Stimulated activated CD4-positive, alpha-beta T cell treated with anti-CD3 and anti-CD28 coated beads, TNF-alpha, amount 100 ng/mL, for 4 hours (primary cell): ENCODE results near the gene TM7SF2.
"Not testable (repeated sequence)": the region's sequence is repeated elsewhere in the genome, so short reads cannot be mapped to it uniquely, and the experiment has no call there.

Experiments
- DNase-seq, 3 experiments: peaks; one replicate each; pipeline ENCODE4 v3.0.0-alpha.2; 2020; ENCODE audit warnings: low read depth in 3 of 3

Gene TM7SF2

DNA sequence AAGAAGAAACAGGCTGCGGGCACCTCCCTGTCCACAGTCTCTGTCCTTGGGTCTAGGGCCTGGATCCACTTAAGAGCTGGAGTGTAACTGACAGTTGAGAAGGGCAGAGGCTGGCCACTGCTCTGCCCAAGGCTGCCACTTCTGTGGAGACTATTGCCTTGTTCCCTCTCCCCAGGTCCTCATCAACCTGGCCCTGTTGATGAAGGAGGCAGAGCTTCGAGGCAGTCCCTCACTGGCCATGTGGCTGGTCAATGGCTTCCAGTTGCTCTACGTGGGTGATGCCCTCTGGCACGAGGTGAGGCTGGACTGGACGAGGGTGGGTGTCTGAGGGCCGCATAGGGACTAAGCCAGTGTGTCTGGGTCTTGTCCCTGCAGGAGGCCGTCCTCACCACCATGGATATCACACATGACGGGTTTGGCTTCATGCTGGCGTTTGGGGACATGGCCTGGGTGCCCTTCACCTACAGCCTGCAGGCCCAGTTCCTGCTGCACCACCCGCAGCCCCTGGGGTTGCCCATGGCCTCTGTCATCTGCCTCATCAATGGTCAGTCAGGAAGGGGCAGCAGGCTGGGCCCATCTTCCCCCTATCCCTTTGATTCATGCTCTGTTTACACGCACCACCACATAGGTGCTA, 3.0 kb downstream of the TM7SF2 start:
- no peak for DNase-seq

DNA sequence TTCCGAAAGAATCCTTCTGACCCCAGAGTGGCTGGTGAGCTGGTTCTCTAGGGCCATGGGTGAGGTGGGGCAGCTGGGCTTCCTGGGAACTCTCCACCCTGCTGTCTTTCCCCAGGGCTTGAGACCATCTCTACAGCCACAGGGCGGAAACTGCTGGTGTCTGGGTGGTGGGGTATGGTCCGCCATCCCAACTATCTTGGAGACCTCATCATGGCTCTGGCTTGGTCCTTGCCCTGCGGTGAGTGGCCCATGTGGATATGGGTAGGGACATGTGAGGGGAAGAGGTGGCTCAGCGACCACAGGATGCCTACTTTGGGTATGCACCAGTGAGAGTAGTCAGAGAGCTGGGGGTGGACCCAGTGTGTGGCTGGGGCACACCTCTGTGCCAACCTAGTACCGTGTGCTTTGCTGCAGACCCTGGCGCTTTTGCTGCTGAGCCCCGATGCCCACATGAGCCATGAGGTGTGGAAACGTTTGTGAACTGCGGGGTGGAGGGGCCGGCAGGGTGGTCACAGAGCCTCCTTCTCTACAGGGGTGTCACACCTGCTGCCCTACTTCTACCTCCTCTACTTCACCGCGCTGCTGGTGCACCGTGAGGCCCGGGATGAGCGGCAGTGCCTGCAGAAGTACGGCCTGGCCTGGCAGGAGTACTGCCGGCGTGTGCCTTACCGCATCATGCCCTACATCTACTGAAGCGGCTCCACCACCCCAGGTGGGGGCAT, 3.9 kb downstream of the TM7SF2 start:
- DNase-seq, result no peak

DNA sequence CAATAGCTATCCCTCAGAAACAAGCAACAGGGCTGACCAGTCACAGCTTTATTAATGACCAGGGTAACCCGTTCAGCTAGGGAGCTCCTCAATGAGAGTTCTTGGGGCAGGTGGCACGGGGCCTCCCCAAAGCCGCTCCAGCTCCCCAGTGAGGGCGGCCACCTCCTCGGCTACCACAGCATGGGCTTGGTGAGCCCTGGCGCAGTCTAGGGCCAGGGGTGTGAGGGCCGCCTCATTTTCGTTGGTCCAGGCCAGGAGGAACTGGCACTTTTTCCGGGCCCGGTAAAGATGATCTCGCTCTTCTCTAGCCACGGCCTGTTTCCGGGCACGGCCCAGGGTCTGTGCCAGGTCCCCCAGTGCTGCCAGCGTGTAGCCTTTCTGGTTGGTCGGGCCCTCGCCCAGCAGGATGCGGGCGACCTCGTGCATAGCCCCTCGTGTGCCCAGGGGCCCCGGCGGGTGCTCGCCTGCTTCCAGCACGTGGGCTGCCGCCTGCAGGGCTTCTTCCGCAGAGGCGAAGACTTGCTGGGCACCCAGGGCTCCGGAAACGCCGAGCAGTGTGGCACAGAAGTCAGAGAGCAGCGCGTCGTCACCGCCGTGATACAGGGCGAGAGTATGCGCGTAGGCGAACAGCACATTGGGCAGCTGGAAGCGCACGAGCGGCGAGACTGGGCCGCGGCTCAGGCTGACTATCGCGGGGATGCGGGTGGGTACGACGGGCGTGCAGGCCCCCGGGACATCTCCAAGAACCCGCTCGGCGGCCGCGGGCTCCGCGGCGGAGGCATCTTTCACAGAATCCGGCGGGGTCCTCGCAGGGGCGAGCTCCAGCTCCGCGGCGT, 4.9 kb downstream of the TM7SF2 start:
- peak in 2 of 3 experiments; percentile 35 to 54 for DNase-seq

DNA sequence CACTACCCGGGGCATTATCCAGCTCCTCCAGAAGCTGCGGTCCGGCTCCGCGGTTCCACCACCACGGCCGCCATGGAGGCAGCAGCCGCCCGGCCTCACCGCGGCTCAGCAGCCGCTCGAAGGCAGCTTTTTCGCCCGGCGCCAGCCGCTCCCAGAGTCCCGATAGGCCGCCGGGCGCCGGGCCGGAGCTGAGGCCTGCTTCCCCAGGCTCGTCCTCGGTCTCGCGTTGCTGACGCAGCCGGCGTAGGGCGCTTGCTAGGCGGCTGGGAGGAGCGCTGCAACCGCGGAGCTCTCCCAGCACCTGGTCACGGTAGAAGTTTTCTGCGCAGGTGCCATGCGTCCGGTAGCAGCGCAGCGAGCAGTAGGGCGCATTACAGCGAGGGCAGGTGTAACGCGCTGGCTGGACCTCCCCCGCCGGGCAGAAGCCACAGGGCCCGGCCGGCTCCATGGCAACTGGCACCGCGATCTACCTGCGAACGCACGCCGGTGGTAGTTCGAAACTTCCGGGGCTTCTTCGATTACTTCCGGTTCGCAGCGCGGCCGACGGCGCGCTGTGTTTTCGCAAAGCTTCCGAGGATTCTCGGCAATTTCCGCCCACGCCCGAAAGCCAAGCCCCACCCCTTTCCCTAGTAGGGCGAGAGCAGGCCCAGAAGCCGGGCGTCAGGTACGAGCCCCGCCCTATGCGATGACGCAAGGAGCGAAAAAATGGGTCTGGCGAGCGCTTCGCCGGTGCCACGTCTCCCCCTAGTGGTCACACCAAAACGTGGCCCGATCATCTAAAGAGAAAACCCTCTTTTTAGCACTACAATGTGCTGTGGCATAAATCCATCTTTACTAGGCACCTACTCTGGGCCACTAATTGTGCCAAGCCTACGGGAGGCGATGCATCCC, 5.8 kb downstream of the TM7SF2 start, which contains the start of gene ZNHIT2:
ZNHIT2 (minus strand) TSS at position 496 of the 891 bp plus-strand sequence; CDS start at position 448, 48 bp downstream.
- peak; percentile 100 for DNase-seq

DNA sequence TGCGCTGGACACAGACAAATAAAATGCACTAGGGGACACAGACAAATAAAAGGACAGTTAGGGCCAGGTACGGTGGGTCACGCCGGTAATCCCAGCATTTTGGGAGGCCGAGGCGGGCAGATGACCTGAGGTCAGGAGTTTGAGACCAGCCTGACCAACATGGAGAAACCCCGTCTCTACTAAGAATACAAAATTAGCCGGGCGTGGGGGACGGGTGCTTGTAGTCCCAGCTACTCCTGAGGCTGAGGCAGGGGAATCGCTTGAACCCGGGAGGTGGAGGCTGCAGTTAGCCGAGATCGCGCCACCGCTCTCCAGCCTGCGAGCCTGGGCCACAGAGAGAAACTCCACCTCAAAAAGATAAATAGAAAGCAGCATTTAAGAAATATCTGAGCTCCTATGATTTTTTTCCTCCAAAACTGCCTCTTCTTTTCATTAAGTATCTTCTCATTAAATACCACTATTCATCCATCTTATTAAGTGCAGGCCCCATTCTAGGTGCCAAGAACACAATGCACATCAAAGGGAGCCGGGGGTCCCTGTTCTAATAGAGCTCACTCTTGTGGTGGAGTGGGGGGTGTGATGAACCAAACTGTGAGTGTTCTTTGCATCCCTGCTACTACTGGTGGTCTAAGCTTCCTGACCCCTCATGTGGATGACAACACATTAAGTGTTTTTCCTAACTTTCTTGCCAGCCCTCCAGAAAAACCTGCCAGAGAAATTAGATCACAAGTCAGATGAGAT, 6.6 kb downstream of the TM7SF2 start:
- no peak for DNase-seq

DNA sequence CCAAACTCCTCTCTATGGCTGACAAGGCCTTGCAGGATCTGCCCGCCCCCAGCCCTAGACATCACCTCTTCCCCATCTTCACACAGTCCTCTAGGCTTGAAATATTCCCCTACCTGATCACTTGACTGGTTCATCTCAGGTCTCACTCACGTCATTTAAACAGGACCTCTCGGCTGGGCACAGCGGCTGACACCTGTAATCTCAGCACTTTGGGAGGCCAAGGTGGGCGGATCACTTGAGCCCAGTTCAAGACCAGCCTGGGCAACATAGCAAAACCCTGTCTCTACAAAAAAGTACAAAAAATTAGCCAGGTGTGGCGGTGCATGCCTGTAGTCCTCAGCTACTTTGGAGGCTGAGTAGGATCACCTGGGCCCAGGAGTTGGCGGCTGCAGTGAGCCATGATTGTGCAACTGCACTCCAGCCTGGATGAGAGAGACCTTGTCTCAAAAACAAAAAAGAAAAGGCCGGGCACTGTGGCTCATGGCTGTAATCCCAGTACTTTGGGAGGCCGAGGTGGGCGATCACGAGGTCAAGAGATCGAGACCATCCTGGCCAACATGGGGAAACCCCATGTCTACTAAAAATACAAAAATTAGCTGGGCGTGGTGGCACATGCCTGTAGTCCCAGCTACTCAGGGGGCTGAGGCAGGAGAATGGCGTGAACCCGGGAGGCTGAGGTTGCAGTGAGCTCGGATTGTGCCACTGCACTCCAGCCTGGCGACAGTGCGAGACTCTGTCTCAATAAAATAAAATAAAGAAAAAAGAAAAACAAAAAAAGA, 7.4 kb downstream of the TM7SF2 start:
- DNase-seq, result not testable (repeated sequence)

DNA sequence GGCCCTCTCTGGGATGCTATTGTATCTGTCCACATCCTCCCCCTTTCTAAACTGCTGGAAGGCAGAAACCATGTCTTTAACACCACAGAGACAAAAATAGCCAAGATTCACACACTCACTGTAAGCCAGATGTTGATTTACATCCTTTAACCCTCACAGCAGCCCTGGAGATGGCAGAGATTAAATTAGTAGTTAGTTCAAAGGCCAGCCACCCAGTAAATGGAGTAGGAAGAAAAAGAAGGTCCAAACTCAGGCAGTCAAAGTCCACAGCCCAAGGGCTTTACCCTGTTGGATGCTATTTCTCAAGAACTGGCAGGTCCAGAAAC, 8.0 kb downstream of the TM7SF2 start:
- DNase-seq, result no peak

DNA sequence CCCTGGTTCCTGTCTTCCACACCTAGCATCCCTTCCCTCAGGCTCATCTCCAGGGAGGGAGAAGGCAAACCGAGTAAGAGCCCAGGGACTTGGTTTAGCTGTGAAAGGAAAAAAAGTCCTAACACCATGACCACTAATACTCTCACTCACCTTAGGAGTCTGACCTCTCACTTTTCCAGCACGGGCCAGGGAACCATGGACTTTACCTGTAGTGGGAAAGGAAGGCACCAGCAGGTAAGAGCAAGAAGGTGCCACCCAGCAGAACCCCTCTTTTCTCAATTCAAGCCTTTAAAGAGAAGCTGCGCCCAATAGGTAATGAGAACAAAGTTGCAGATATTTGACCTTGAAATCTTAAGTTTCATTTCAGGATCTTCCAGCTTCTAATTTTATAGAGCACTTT, 9.2 kb downstream of the TM7SF2 start:
- DNase-seq, result no peak

DNA sequence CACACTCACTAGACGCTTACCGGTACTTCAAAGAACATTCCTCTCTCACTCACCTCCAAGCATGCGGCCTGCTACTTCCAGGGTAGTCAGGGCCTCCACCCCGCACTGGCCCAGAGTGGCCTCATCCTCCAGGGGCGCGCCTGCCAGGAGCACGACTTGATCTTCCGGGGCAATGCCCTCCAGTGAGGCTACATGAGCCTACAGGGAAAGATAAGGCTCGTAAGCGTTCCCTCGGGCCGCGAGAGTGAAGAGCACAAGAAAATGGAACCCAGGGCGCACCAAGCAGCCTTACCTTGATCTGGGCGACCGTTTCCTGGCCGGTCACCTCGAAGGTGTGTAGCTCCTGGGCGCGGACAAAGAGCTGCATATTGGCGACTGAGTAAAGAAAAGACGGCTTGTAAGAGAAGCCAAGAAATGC, 9.8 kb downstream of the TM7SF2 start:
- DNase-seq, result no peak

DNA sequence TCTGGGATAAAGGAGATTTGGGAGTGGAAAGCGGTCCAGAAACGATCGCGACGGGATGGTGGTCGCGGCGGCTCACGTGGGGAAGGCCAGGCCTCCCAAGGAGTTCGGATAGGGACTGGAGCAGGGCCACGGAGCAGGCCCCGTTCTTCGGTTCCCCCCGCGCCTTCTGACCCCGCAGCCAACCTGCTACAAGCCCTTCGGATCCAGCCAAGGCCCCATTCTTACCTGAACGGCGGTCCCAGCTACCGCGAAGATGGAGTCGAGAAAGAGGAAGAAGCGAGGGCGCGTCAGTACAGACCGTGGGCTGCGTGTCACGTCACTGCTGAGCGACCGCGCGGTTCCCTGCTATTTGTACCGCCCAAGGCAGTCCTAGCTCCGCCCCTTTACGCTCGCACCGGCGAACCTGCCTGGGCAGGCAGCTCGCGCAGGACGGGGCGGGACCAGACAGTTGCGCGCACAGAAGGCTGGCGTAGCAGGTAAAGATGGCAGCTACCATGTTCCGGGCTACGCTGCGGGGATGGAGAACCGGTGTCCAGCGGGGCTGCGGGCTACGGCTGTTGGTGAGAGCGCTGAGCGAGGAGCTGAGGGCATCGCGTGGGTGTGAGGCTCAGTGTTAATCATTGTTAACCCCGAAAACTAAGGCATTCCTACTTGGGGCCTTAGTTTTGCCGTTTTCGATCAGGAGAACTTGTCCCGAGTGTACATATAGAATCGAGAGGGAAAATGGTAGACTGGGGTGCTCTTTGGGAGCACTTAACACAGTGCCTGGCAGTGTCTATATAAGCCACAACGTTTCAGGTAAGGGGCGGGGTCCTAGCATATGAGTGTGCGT, 10.4 kb downstream of the TM7SF2 start, which contains the start of the genes FAU and MRPL49:
FAU (minus strand) TSS at position 270 of the 832 bp plus-strand sequence. CDS start 321 bp downstream, outside the sequence.
MRPL49 (plus strand) TSS at position 457 of the 832 bp plus-strand sequence; CDS start at position 483, 26 bp downstream.
- DNase-seq, result peak; percentile 92 to 98 (median 97)

DNA sequence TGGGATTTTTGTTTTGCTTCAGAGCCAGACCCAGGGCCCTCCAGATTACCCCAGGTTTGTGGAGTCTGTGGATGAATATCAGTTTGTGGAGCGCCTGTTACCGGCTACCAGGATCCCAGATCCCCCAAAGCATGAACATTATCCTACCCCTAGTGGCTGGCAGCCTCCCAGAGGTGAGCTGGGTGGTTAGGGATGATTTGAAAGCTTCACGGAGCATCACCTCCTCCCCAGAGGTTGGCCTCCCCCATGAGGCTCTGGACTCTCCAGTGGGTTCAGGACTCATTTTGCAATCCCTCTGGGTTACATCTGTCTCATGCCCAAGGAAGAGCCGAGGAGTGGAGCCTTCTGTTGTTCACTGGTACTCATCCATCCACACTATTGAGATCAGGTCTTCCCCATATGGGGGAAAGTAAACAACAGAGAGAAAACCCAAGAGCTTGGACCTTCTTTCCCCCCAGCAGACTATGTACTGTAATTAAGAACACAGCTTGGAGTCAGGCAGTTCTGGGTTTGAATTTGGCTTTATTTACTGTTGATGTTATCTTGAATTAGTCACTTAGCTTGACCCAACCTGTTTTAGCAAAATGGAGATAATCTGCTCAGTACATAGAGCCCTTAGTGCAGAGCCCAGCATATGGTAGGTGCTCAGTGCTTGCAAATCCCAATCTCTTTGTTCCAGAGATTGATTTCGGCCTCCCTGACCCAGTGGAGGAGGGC, 13.0 kb downstream of the TM7SF2 start:
- DNase-seq, result no peak

DNA sequence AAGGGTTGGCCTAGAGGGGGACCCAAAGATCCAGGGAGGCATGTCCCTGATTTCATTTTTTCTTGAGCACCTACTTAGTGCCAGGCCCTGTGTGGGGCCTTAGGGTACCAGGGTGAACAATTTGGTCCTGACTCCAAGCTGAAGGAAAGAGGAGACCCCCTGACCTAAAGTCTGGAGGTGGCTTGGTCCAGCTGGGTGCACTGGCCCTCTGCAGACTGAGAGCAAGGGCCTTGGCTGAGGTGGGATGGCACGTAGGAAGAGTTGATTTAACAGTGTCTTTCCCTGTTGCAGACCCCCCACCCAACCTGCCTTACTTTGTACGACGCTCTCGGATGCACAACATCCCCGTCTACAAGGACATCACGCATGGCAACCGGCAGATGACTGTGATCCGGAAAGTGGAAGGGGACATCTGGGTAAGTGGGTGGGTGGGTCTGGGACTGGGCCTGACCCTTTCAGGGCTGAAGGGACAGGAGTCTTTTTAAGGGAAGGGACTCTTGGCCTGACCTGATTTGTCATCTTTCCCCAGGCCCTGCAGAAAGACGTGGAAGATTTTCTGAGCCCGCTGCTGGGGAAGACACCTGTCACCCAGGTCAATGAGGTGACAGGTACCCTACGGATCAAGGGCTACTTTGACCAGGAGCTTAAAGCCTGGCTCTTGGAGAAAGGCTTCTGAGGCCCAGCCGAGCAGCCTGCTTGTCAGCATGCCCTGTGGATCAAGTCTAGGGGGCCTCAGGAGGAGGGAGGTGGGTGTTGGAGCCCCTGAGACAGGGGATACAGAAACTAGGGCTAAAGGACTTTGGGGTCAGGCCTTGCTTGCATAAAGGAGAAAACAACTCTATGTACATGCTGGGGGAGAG, 13.8 kb downstream of the TM7SF2 start:
- no peak for DNase-seq

DNA sequence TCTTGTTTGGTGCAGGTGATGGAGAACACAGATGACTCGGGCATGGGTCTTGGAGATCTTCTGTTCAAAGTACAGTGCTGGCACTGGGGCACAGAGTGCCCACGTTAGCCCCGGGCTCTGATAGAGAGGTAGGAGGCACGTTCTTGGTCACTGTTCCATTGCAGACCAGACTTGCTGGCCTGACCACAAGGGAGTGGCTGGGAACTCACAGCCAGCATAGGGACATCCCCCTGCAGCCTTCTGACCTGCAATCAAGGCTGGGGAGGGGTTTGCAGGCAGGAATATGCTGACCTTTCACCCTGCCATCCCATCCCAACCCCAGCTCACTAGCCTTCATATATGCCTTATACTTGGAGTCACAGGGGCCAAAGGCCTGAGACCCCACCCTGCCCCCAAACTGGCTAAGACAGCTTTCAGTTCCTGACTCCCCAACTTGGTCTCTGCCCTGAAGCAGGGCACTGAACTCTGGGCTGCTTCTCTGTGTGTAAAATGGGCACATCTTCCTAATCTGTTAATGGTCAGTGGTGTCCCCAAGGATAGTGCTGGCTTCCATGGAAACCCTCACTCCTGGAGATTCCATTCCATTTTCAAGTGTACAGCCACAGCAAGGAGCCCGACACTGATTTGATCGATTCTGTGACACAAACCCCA, 15.1 kb downstream of the TM7SF2 start:
- DNase-seq, result no peak

DNA sequence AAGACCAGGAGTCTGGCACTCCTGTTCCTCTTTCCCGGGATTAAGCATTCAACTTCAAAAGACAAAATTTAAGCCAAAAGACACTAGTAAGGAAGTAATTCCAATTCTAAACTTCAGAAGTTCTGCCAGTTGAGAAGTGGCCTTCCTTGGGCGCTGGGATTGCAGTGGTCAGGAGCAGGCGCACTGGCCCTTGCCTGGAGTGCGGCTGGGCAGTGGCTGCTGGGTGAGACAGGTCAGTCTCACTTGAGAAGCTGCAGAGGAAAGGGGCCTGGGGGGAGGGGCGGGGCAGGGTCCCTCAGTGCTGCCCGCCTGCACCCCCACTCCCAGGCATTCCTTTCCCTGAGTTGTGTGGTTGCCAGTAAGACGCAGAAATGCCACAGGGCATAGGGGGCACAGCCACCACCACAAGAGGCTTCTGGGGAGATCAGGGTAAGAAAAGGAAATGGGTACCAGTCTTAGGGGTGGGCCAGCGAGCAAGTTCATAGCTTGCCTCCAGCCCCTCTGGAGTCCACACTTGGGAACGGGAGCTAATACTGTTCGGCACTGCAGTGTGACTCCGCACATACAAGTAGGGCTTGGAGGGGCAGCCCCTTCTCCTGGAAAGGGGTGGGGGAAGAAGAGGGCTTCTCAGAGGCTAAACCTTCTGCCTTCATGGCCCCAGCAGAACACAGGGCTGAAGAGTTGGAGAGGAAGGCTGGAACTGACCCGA, 16.0 kb downstream of the TM7SF2 start:
- DNase-seq, result no peak

DNA sequence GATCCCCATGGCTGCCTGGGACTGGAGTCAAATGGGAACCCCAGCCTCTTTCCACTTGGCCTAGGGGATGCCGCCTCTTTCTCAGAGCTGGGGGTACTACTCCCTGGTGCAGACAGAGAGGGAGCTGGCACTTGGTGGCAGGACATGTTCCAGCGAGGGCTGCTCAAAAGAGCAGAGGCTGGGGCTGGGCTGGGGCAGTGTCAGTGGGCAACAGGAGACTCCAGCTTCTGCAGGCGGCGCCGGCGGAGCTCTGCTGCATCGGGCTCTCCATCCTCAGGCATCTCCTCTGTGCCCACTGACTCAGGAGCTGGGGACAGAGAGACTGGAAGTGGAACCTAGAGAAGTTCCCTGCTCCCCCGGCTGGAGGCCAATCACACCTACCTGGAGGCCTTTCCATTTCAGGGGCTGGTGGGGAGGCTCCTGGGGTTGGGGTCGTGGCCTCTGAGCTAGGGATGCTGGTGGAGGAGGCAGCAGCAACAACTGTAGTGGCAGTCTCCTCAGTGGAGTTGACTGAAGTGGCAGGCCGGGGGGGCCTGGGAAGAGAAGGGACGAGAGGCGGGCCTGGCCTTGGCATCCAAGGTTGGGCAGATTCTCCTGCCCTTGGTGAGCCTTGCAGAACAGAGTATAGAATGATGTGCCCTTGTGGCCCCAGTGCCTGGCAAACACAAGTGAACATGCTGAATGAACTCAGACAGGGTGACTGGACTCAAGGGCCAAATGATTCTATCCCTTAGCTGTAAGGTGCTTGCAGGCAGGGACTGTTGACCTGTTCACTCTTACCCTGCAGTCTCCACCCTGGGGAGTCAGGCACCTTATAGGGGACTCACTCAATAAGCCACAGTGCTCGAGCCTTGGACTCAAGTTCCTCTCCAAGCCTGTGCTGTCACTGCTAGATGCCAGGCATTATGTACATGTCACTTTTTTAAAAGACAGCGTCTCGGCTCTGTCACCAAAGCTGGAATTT, 16.8 kb downstream of the TM7SF2 start:
- no peak for DNase-seq
